SK-N-SH (cell line): ENCODE results near the gene VCAN. TPM values are rescaled to one million over a fixed set of nuclear protein-coding genes. Genes with fewer than 3 reads are reported as not detected.

Experiments used
- CTCF ChIA-PET: fragments of 300-600, 350-600 bp; formaldehyde crosslinking; extraction: SDS; loops from one replicate; lab custom pipeline; 2021; lab: Yijun Ruan, JAX
- POLR2A ChIA-PET: fragments of 350-600 bp; sonication (Branson Sonifier 250); formaldehyde crosslinking; extraction: SDS; loops from one replicate; lab custom pipeline; 2020; ENCODE audit warnings: antibody characterized with exemption, inconsistent platforms; lab: Yijun Ruan, JAX
- DNase-seq: peaks from one replicate; pipeline ENCODE4 v3.0.0; 2012
- H2AFZ ChIP-seq: fragments of 200-600 bp; sonication (generic); 2 replicates; pipeline ENCODE4 v1.8.1; 2016; ENCODE audit warnings: antibody characterized with exemption, mild to moderate bottlenecking, low read depth
- H3F3A ChIP-seq: fragments of 200-600 bp; sonication (generic); replicated peaks from 2 replicates; pipeline ENCODE3; 2016; ENCODE audit warnings: antibody characterized with exemption, mild to moderate bottlenecking; ENCODE audit not compliant: insufficient read depth
- H3K27ac ChIP-seq, 2 experiments: fragments of 200-500 bp in 1 of 2; fragments of 200-600 bp in 1 of 2; sonication (Bioruptor generic) in 1 of 2; sonication (generic), shearing (Covaris generic) in 1 of 2; 2 replicates each; pipeline versions ENCODE4 v1.5.1 to v1.6.1; 2014 to 2016; ENCODE audit warnings: low read depth in 2 of 2, inconsistent platforms in 1 of 2, low read length in 1 of 2, mild to moderate bottlenecking in 1 of 2, mixed read lengths in 1 of 2
- H3K27me3 ChIP-seq: fragments of 200-600 bp; sonication (generic), shearing (Covaris generic); 2 replicates; pipeline ENCODE4 v1.6.1; 2016; ENCODE audit warnings: mixed run types; ENCODE audit not compliant: insufficient read depth
- H3K36me3 ChIP-seq, 2 experiments: fragments of 200-500 bp in 1 of 2; fragments of 200-600 bp in 1 of 2; sonication (Bioruptor generic) in 1 of 2; sonication (generic) in 1 of 2; replicated peaks in 1 of 2; 2 replicates each; pipeline versions ENCODE3 to v1.5.1; 2014 to 2016; ENCODE audit warnings: low read length in 1 of 2, mild to moderate bottlenecking in 1 of 2; ENCODE audit not compliant: insufficient read depth in 2 of 2, control insufficient read depth in 1 of 2
- H3K4me1 ChIP-seq, 2 experiments: fragments of 200-500 bp in 1 of 2; fragments of 200-600 bp in 1 of 2; sonication (Bioruptor generic) in 1 of 2; sonication (generic), shearing (Covaris generic) in 1 of 2; 2 replicates each; pipeline versions ENCODE4 v1.5.1 to v1.6.1; 2014 to 2016; ENCODE audit warnings: low read depth in 1 of 2, low read length in 1 of 2, mixed run types in 1 of 2; ENCODE audit not compliant: insufficient read depth in 2 of 2, control insufficient read depth in 1 of 2
- H3K4me2 ChIP-seq: fragments of 200-600 bp; sonication (generic), shearing (Covaris generic); 2 replicates; pipeline ENCODE4 v1.6.1; 2017; ENCODE audit warnings: mixed run types
- H3K4me3 ChIP-seq, 2 experiments: fragments of 200-500 bp in 1 of 2; fragments of 200-600 bp in 1 of 2; sonication (Bioruptor generic) in 1 of 2; sonication (generic), shearing (Covaris generic) in 1 of 2; 2 replicates each; pipeline versions ENCODE4 v1.5.1 to v1.8.1; 2014 to 2016; ENCODE audit warnings: low read depth in 2 of 2, inconsistent platforms in 1 of 2, low read length in 1 of 2, mild to moderate bottlenecking in 1 of 2, mixed read lengths in 1 of 2, moderate library complexity in 1 of 2
- H3K79me2 ChIP-seq: fragments of 200-600 bp; sonication (generic); 2 replicates; pipeline ENCODE4 v1.8.1; 2017; ENCODE audit warnings: mild to moderate bottlenecking; ENCODE audit not compliant: insufficient read depth
- H3K9ac ChIP-seq: fragments of 200-600 bp; sonication (generic); 2 replicates; pipeline ENCODE4 v1.6.1; 2017; ENCODE audit warnings: mixed run types
- H3K9me2 ChIP-seq: fragments of 200-600 bp; sonication (generic); 2 replicates; pipeline ENCODE4 v1.6.1; 2017; ENCODE audit warnings: mixed run types
- H3K9me3 ChIP-seq: fragments of 200-600 bp; sonication (generic); 2 replicates; pipeline ENCODE4 v1.6.1; 2017; ENCODE audit warnings: mixed run types, mild to moderate bottlenecking, moderate library complexity
- H4K20me1 ChIP-seq: fragments of 200-600 bp; sonication (generic); 2 replicates; pipeline ENCODE4 v1.6.1; 2017; ENCODE audit warnings: mild to moderate bottlenecking, mixed run types; ENCODE audit not compliant: insufficient read depth
- CHD2 ChIP-seq: fragments of 150-350 bp; IDR thresholded peaks from 2 replicates; pipeline ENCODE4 v1.6.1; 2018; ENCODE audit warnings: low read length; ENCODE audit not compliant: partially characterized antibody
- CTCF ChIP-seq: fragments of 200-600 bp; sonication (generic); IDR thresholded peaks from 2 replicates; pipeline ENCODE4 v1.6.1; 2017; ENCODE audit warnings: antibody characterized with exemption, mild to moderate bottlenecking, moderate library complexity
- ELF1 ChIP-seq: IDR thresholded peaks from 2 replicates; pipeline ENCODE4 v1.4.0; 2012
- EP300 ChIP-seq, 2 experiments: IDR thresholded peaks; 2 replicates each; pipeline versions ENCODE4 v1.4.0 to v1.6.1; 2012; ENCODE audit warnings: borderline replicate concordance in 1 of 2, low read depth in 1 of 2, low read length in 1 of 2
- EZH2phosphoT487 ChIP-seq: fragments of 200-600 bp; sonication (generic); IDR thresholded peaks from 2 replicates; pipeline ENCODE4 v1.6.1; 2017; ENCODE audit warnings: low read depth, mixed run types, mild to moderate bottlenecking, antibody characterized with exemption, moderate library complexity, borderline replicate concordance
- FOSL2 ChIP-seq: IDR thresholded peaks from 2 replicates; pipeline ENCODE4 v1.4.0; 2012; ENCODE audit warnings: low read depth, mild to moderate bottlenecking, moderate library complexity, borderline replicate concordance
- FOXM1 ChIP-seq: IDR thresholded peaks from 2 replicates; pipeline ENCODE4 v1.4.0; 2012; ENCODE audit warnings: low read depth, mild to moderate bottlenecking
- GATA2 ChIP-seq: sonication (generic); formaldehyde crosslinking; IDR thresholded peaks from 2 replicates; pipeline ENCODE4 v1.5.0; 2020; ENCODE audit warnings: mild to moderate bottlenecking, missing genetic modification reagents
- MEF2A ChIP-seq: IDR thresholded peaks from 2 replicates; pipeline ENCODE4 v1.4.0; 2012; ENCODE audit warnings: low read depth, borderline replicate concordance
- MXI1 ChIP-seq: IDR thresholded peaks from 2 replicates; pipeline ENCODE4 v1.6.1; 2012; ENCODE audit warnings: mild to moderate bottlenecking, low read depth, low read length, improper control_type of control experiment
- NFIC ChIP-seq: IDR thresholded peaks from 2 replicates; pipeline ENCODE4 v1.4.0; 2012; ENCODE audit warnings: borderline replicate concordance
- NRF1 ChIP-seq: IDR thresholded peaks from 2 replicates; pipeline ENCODE4 v1.6.1; 2012; ENCODE audit warnings: low read depth, mild to moderate bottlenecking, low read length
- RAD21 ChIP-seq: IDR thresholded peaks from 2 replicates; pipeline ENCODE4 v1.6.1; 2012; ENCODE audit warnings: mild to moderate bottlenecking, low read length
- REST ChIP-seq: IDR thresholded peaks from 2 replicates; pipeline ENCODE4 v1.6.1; 2012; ENCODE audit warnings: mild to moderate bottlenecking, low read depth, low read length, moderate library complexity
- RXRA ChIP-seq: IDR thresholded peaks from 2 replicates; pipeline ENCODE4 v1.4.0; 2012; ENCODE audit warnings: low read depth, mild to moderate bottlenecking, borderline replicate concordance
- SIN3A ChIP-seq: IDR thresholded peaks from 2 replicates; pipeline ENCODE4 v1.6.1; 2012; ENCODE audit warnings: low read depth, mild to moderate bottlenecking, low read length, moderate library complexity, borderline replicate concordance
- SMC3 ChIP-seq: IDR thresholded peaks from 2 replicates; pipeline ENCODE4 v1.6.1; 2012; ENCODE audit warnings: low read depth, low read length, improper control_type of control experiment
- USF1 ChIP-seq: IDR thresholded peaks from 2 replicates; pipeline ENCODE4 v1.4.0; 2012; ENCODE audit warnings: low read depth, borderline replicate concordance
- USF2 ChIP-seq: fragments of 150-350 bp; IDR thresholded peaks from 2 replicates; pipeline ENCODE4 v1.6.1; 2017; ENCODE audit warnings: antibody characterized with exemption, low read length, low read depth, borderline replicate concordance
- YY1 ChIP-seq: IDR thresholded peaks from 2 replicates; pipeline ENCODE4 v1.4.0; 2012; ENCODE audit warnings: low read depth, mild to moderate bottlenecking
- WGBS: methylation state at CpG from one replicate; pipeline ENCODE4 v1.1.6; 2017; ENCODE audit warnings: low lambda C conversion rate; 5-methylcytosine and 5-hydroxymethylcytosine counted together
- polyA plus RNA-seq, 3 experiments: library from polyadenylated mRNA; depleted of rRNA; stranded (reverse); fragments of >200 nt; gene quantifications; 2 replicates each; pipeline ENCODE4 v1.2.3, GENCODE V29; 2012

Gene VCAN
- polyA plus RNA-seq, 1 of the 3 experiments (the other 2 are of a cell fraction): 142 TPM

- Histone ChIP-seq H3K4me3 (no peak overlapping the region), H3F3A (peaks cover 51% of the 10 kb centered on the region), H4K20me1 (no peaks in the 10 kb centered on the region), H3K4me1 (peaks cover 22 to 28% of the 10 kb centered on the region in 2 experiments), H3K36me3 (peaks cover 46 to 78% of the 10 kb centered on the region in 2 experiments), H3K27ac (peak overlapping the region; percentile 88 to 92), H3K4me2 (no peak overlapping the region), H3K79me2 (peaks cover 72% of the 10 kb centered on the region), H3K9me3 (no peaks in the 10 kb centered on the region), H3K27me3 (no peaks in the 10 kb centered on the region), H2AFZ (no peak overlapping the region), H3K9ac (peak overlapping the region; percentile 61; the same call in 1 of the 2 replicates), H3K9me2 (no peaks in the 10 kb centered on the region)
- POLR2A ChIA-PET: no interaction called here
- CTCF ChIA-PET: no interaction called here
- WGBS: 84% methylated on average over 3 of the region's 3 CpGs
- 0 out of 4 replicates have a peak, but pooled peaks of 1 of the 2 experiments have one; percentile 32 for TF ChIP-seq EP300 (IDR thresholded peaks at IDR 0.05; ENCODE audit: borderline replicate concordance in 1 of 2, low read depth in 1 of 2, low read length in 1 of 2)
- peak; percentile 40; the same call in 1 of the 2 replicates for TF ChIP-seq GATA2 (CRISPR knock-in tag)
- no peak for TF ChIP-seq NFIC
- TF ChIP-seq ELF1: no peak
- no peak for DNase-seq
These were observed 46.9 kb downstream of the VCAN start for GRCh38 chr5:83518319-83519061.

- DNase-seq: no peak
- Histone ChIP-seq H3K27ac (no peak overlapping the region), H4K20me1 (no peaks in the 10 kb centered on the region), H3K9me2 (no peaks in the 10 kb centered on the region), H3K36me3 (peaks cover 61 to 91% of the 10 kb centered on the region in 2 experiments), H3K4me1 (peaks cover 3 to 10% of the 10 kb centered on the region in 2 experiments; a peak in 2 of 4 replicates), H3F3A (peaks cover 36% of the 10 kb centered on the region), H3K79me2 (peaks cover 61% of the 10 kb centered on the region), H2AFZ (no peak overlapping the region), H3K4me2 (no peak overlapping the region), H3K4me3 (no peak overlapping the region), H3K9me3 (no peaks in the 10 kb centered on the region), H3K27me3 (no peaks in the 10 kb centered on the region), H3K9ac (no peak overlapping the region)
- CTCF ChIA-PET: interaction anchor here (1.0 kb wide), 1 partner anchor 9 kb away, joined by 3 read pairs; no protein-coding TSS in a partner anchor
- WGBS: 90% methylated on average over 2 of the region's 2 CpGs
- POLR2A ChIA-PET: no interaction called here
- no peak for TF ChIP-seq CTCF
- no peak for TF ChIP-seq USF1
- TF ChIP-seq MEF2A: no peak
- TF ChIP-seq FOXM1: no peak
- TF ChIP-seq RAD21: no peak
- TF ChIP-seq EZH2phosphoT487: no peak
- TF ChIP-seq CHD2: no peak
- no peak for TF ChIP-seq REST
- no peak for TF ChIP-seq MXI1
- TF ChIP-seq YY1: no peak
- no peak for TF ChIP-seq NFIC
- no peak for TF ChIP-seq RXRA
- TF ChIP-seq USF2: no peak
- TF ChIP-seq SMC3: no peak
- TF ChIP-seq SIN3A: no peak
- no peak for TF ChIP-seq FOSL2
- TF ChIP-seq NRF1: no peak
- TF ChIP-seq ELF1: no peak
These were observed 50.9 kb downstream of the VCAN start for GRCh38 chr5:83522446-83522845.
